Dedifferentiated amniotic fluid mesenchymal stem cell (primary cell): ENCODE results near the gene OR2B6.

Experiments used
- DNase-seq: peaks from one replicate; pipeline ENCODE4 v3.0.0-alpha.2; 2016; ENCODE audit errors: extremely low spot score

Gene OR2B6

DNA sequence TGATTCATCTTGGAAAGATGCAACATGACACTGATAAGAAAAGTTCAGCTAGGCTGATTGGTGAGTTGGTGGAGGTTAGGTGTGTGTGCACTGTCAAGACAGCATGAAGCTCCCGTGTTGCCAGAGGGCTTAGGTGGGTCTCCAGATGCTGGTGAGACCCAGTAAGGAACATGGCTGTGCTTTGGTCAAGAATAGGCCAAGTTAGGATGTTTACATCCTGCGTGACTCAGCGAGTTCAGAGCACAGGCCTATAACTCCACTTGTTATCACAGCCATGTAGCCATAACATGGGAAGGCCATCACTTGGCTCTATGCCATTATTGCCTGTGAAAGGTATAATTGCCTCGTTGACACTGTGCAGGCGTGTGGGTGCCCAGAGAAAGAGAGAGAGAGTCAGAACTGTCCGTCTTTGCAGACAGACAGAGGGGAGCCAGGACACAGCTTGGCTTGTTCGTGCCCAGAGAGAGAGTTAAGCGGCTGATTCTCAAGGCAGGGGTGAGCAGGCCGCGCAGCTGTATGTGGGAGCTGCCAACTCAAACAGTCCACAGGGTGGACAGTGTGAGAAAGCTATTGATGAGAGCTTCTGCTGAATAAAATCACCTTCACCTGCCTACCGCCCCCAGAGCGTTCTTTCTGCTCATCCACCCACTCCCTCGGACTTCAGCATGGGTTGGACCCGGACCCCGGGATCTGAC lies 43.5 kb downstream of the OR2B6 start:
- DNase-seq = no peak

DNA sequence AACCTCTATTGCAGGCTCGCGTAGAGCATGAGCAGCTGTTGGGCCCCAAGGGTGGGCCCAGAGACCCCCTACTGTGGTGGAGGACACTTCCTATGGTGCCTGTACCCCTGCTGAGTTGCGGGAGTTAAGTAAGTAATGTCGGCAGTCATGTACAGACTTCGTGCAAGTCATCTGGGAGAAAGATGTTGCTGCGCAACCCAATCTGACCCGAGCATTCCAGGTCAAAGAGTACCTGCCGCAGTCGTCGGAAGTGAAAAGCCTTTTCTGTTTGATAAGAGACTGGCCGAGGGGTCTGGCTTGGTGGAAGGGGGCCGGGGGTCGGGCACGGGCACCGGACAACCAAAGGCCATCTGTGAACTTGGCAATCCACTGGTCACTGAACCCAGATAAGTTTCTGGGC lies 44.3 kb downstream of the OR2B6 start:
- no peak for DNase-seq

DNA sequence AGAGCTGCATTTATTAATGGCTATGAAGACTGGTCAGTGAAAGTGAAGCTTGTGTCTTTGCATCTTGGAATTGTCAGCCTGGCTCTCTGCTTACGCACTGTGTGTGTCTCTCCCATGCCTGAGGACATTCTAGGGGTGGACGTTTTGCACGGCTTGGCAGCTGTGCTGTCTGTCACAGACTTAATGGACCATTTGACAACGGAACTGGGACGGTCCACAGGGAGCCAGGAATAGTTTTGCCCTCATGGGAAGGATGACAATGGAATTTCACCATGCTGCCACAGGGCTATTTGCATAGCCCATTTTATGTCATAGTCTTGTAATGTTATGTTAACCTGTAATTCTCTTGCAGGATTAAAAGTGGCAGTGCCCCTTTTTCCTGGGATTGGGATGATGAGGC lies 44.7 kb downstream of the OR2B6 start:
- no peak for DNase-seq

DNA sequence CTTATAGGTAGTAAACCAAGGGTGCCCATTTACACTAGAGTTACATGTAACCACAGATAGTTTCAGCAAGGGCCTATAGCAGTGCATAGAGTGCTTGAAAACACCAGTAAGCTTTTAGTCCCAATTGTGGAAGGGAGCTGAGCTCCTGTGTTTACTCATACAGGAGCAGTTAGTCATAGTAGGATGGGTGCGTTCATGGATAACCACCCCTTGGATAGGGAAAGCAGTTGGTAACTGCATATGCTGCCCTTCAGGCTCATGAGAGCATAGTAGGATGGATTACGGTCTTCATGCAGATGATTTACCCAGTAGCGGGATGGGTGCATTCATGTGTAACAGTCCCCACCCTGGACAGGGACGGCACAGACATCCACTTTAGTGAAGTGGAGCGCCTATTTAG lies 45.1 kb downstream of the OR2B6 start:
- no peak for DNase-seq

DNA sequence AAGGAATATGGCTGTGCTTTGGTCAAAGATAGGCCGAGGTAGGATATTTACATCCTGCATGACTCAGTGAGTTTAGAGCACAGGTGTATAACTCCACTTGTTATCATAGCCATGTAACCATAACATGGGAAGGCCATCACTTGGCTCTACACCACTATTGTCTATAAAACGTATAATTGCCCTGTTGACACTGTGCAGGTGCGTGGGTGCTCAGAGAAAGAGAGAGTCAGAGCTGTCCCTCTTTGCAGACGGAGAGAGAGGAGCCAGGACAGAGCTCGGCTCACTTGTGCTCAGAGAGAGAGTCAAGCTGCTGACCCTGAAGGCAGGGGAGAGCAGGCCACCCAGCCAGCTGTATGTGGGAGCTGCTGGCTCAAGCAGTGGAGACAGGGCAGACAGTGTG lies 46.0 kb downstream of the OR2B6 start:
- no peak for DNase-seq

DNA sequence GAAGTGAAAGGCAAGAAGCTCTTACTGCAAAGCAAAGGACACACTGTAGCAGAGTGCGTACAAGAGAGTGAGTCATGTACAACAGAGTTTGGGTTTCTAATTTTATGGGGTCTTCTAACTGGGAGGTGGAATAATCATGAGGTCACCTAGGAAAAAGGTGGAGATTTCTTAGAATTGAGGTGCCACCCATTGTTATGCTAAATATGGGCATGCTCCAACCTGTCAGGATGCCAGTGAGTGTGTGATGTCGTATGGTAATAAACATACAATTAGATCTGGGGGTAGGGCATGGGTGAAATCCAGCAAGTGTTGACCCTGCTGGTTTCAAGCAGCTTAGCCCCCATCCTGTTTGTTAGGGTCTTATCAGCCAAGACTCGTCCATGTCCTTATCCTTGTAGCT lies 46.6 kb downstream of the OR2B6 start:
- DNase-seq = no peak

DNA sequence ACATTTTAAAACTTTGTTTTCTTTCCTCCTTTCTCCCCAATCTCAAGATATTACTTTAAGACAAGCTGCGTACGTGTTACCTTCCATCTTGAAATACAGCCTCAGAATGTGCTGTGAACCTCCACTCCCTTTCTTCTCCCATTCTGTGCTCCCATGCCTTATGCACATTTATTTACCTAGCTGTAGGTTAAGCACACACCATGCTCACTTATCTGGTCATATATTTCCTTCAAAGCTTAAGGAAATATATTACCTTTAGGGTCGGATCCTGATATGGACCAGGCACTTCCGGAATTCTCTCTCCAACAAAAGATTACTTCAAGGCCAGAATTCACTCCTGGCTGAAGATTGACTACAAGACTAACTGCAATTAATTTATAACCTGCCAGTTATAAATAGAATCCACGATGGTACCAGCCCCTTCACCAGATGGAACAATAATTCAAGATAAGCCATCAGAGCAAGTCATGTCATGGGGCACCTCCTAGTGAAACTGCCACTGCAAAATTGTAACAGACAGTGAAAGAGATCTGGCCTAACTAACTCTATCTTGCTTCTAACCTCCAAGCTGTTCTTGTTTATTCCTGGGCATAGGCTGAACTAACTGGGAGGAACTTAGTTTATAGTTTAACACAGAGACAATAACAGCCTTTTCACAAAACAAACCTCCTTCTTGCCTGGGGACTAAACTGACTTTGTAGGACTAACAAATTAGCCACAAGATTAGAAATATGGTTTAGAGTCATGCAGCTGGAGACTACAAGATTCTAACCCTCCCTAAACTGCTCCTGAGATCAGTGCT lies 47.5 kb downstream of the OR2B6 start:
- no peak for DNase-seq

DNA sequence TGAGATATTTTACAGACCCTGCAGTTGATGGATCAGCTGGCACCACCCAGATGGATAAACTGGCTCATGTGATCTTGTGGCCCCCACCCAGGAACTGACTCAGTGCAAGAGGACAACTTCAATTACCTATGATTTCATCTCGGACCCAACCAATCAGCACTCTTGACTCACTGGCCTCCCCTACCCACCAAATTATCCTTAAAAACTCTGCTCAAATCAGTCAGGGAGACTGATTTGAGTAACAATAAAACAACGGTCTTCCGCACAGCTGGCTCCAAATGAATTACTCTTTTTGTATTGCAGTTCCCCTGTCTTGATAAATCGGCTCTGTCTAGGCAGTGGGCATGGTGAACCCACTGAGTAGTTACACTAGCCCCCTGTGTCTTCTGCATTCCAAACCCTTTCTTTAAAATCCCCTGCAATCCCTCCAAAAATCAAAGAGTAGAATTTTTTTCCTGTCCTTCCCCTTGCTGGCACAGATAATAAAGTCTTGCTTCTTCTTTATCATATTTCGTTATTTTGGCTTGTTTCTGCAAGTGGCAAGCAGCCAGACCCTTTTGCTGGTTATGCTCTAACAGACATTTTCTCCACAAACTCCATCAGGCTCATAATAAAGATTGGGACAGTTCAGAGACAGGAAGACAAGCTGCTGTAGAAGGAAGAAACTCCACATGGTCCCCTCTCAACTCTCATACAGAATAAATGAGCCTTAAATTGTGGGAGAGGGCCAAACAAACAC lies 48.3 kb downstream of the OR2B6 start:
- DNase-seq = no peak

DNA sequence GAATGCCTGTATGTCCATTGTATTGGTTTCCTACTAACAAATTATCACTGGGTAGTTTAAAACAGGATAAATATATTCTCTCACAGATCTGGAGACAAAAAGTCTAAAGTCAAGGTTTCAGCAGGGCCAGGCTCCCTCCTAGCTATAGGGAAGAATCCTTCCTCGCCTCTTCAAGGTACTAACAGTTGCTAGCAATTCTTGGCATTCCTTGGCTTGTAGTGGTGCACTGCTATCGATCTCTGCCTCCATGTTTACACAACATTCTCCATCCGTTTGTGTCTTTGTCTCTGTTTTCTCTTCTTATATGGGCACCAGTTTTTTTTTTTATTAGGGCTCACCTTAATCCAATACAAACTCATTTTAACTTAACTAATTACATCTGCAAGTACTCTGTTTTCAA lies 48.9 kb downstream of the OR2B6 start:
- no peak for DNase-seq
